Tibial artery (tissue), 4 donors: ENCODE data around the gene SLC25A23.

Experiments
- DNase-seq, 2 donors: peaks; one replicate each; pipeline ENCODE4 v3.0.0-alpha.2; 2019
- H3K27ac ChIP-seq, 2 donors: fragments of 200-600 bp; sonication (generic) in 1 of 2; 1 replicate in 1 of 2; 2 replicates in 1 of 2; pipeline ENCODE4 v1.5.1; 2018 to 2019; ENCODE audit warnings: mild to moderate bottlenecking in 1 of 2
- H3K27me3 ChIP-seq, 2 donors: fragments of 200-600 bp; sonication (generic) in 1 of 2; one replicate each; pipeline versions ENCODE4 v1.5.1 to v1.6.0; 2016 to 2019
- H3K36me3 ChIP-seq, 3 donors: fragments of 200-600 bp; sonication (generic) in 2 of 3; one replicate each; pipeline ENCODE4 v1.5.1; 2016 to 2019; ENCODE audit warnings: mild to moderate bottlenecking in 2 of 3
- H3K4me1 ChIP-seq, 4 donors: fragments of 200-600 bp; sonication (generic) in 2 of 4; 1 replicate in 3 of 4; 2 replicates in 1 of 4; pipeline ENCODE4 v1.5.1; 2016 to 2019
- H3K4me3 ChIP-seq, 2 donors: fragments of 200-600 bp; sonication (generic) in 1 of 2; 1 replicate in 1 of 2; 2 replicates in 1 of 2; pipeline ENCODE4 v1.5.1; 2018 to 2019; ENCODE audit warnings: mild to moderate bottlenecking in 2 of 2
- H3K9me3 ChIP-seq, 3 donors: fragments of 200-600 bp; sonication (generic) in 1 of 3; one replicate each; pipeline ENCODE4 v1.5.1; 2016 to 2019
- intact Hi-C: fragments of 100-400 bp; cut with DNase I; formaldehyde crosslinking; loops from one replicate; pipeline ENCODE4 v1.15.0; 2023; ENCODE audit warnings: low total_unique reads
- TF ChIP-seq, protein P1 (sequence below), 2 experiments: fragments of 200-600 bp in 1 of 2; fragments of 450-650 bp in 1 of 2; IDR thresholded peaks; one replicate each; pipeline ENCODE4 v1.5.1; 2017 to 2019; ENCODE audit warnings: antibody characterized with exemption in 2 of 2, mild to moderate bottlenecking in 1 of 2, moderate library complexity in 1 of 2

SLC25A23 gene

DNA sequence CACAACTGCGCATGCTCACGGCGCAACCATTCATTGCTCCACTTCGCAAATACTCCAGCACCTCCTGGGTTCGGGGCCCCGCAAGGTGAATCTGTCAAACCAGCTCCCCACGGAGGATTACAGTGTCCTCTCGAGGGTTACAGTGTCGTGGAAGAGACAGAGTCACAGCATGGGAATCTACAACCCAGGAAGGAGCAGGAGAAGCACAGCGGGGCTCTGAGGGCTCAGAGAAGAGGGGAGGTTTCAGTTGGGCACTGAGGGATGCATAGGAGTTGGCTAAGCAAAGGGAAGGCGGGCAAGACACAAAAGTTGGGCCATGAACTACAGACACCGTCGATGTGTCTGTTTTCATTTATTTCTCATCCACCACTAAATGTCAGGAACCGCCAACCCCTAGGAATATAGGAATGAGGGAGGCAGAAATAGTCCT is 65.6 kb downstream of the SLC25A23 start:
- H3K27ac ChIP-seq, result peak overlapping the region; percentile 91 to 96
- peak overlapping the region; percentile 63 to 88 for H3K4me3 ChIP-seq
- peaks cover 0 to 17% (median 11%) of the 10 kb centered on the region in 3 donors for H3K36me3 ChIP-seq
- no peaks in the 10 kb centered on the region for H3K27me3 ChIP-seq
- peak in 1 of 2 donors; percentile 54 for DNase-seq
- intact Hi-C loops, result no loop called here
- TF ChIP-seq, protein P1, sequence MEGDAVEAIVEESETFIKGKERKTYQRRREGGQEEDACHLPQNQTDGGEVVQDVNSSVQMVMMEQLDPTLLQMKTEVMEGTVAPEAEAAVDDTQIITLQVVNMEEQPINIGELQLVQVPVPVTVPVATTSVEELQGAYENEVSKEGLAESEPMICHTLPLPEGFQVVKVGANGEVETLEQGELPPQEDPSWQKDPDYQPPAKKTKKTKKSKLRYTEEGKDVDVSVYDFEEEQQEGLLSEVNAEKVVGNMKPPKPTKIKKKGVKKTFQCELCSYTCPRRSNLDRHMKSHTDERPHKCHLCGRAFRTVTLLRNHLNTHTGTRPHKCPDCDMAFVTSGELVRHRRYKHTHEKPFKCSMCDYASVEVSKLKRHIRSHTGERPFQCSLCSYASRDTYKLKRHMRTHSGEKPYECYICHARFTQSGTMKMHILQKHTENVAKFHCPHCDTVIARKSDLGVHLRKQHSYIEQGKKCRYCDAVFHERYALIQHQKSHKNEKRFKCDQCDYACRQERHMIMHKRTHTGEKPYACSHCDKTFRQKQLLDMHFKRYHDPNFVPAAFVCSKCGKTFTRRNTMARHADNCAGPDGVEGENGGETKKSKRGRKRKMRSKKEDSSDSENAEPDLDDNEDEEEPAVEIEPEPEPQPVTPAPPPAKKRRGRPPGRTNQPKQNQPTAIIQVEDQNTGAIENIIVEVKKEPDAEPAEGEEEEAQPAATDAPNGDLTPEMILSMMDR (IDR thresholded peaks at IDR 0.05), result no peak
- H3K9me3 ChIP-seq, result no peaks in the 10 kb centered on the region
- peaks cover 0 to 18% (median 14%) of the 10 kb centered on the region in 4 donors for H3K4me1 ChIP-seq

DNA sequence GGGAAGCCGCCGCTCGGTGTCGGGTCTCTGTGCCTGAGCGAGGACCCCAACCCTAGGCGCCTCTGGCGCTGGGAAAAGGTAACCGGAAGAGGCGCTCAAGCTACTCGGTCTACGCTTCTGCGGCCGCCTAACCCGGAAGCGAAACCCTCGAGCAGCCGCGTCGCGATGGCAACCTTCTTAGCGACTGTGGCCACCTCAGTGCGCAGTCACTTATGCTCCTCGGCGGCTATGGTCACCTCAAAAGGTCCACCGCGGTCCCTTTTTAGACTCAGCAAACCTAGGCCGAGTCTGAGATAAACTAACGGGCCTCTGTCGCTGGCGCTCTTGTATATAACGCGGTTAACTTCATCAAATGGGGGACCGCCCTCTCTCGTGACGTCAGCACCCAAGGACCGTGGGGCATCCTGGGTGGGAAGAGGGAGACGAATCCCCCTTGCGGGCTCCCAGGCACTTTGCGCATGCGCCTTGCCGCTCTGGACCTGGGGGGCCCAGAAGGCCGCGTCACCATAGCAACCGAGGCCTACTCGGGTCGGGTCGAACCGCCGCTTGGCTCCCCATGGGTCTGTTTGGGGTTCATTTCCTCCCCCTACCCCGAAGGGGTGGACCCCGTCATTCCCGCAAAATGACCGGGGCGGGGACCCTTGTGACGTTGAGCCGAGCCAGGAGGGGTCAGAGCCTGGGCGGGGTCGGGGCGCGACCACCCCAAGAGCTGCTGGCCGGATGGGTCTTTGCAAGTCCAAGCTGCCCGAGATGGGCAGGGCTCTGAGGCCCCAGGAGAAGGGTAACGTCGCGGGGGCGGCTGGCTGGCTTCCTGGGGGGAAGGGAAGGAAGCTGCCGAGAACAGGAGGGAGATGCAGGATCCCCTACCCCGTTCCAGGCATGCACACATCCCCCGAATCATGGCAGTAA is 66.3 kb downstream of the SLC25A23 start, which contains the start of gene GTF2F1:
GTF2F1 (minus strand) TSS at position 91 of the 909 bp plus-strand sequence. CDS start 169 bp downstream, outside the sequence.
- peak; percentile 93 to 96 for DNase-seq
- Histone ChIP-seq H3K36me3 (peaks cover 6 to 24% (median 18%) of the 10 kb centered on the region in 3 donors), H3K9me3 (no peaks in the 10 kb centered on the region), H3K27me3 (no peaks in the 10 kb centered on the region), H3K4me1 (peaks cover 0 to 18% (median 14%) of the 10 kb centered on the region in 4 donors), H3K4me3 (peak within 1 kb of the TSS; percentile 63 to 88), H3K27ac (peak within 1 kb of the TSS; percentile 91 to 96)
- intact Hi-C loops, result no loop called here
- TF ChIP-seq, protein P1 (IDR thresholded peaks at IDR 0.05), result no peak

DNA sequence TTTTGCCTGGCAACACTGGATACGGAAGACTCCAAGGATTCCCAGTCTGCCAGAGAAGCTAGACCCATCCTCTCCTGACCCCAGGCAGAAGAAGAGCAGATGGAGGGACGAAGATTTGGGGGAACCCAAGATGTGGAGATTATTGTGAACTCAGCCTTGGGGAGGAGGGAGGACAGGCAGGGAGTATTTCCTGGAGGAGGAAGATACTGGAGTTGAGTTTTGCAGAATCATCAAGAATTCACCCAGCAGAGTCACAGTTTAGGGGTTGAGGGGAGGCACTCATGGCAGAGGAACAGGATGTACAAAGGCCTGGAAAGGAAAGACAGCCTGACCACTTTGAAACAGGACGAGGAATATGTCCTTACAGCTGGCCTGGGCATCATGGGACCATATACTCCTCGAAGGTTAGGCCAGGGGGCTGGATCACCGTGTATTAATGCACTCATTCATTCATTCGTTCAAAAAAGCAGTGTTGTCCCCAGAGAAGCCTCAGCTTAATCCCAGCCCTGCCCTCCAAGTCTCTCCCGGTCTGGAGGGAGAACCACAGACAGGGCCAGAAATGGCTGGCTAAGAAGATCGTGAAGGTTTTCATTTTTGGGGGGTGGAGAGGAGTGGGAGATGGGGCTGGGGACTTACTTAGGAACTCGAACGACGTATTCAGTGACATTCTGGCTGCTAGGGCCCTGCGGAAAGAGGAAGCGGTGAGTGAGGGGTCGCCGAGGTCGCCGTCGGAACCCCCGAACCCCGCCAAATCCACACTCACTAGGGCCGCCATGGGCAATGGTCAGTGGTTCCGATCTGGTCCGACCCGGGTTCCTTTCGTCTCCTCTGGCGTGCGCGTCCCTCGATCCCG is 67.1 kb downstream of the SLC25A23 start:
- peaks cover 14 to 33% (median 27%) of the 10 kb centered on the region in 3 donors for H3K36me3 ChIP-seq
- TF ChIP-seq, protein P1 (IDR thresholded peaks at IDR 0.05), result no peak
- peaks cover 0 to 18% (median 14%) of the 10 kb centered on the region in 4 donors for H3K4me1 ChIP-seq
- H3K9me3 ChIP-seq, result no peaks in the 10 kb centered on the region
- DNase-seq, result no peak
- peak overlapping the region; percentile 91 to 96 for H3K27ac ChIP-seq
- H3K27me3 ChIP-seq, result no peaks in the 10 kb centered on the region
- peak overlapping the region; percentile 63 to 88 for H3K4me3 ChIP-seq
- intact Hi-C loops, result no loop called here
